GM12891 (cell line): Measurements from ENCODE around the gene TMEM8B.

Experiments
- POLR2A ChIP-seq: IDR thresholded peaks from 2 replicates; pipeline ENCODE4 v1.6.1; 2011; ENCODE audit warnings: low read depth, low read length, control low read depth
- POLR2AphosphoS5 ChIP-seq: IDR thresholded peaks from 2 replicates; pipeline ENCODE4 v1.6.1; 2011; ENCODE audit warnings: low read depth, low read length, control low read depth
- POU2F2 ChIP-seq: IDR thresholded peaks from 2 replicates; pipeline ENCODE4 v1.6.1; 2011; ENCODE audit warnings: low read depth, mild to moderate bottlenecking, control low read depth, low read length, moderate library complexity
- SPI1 ChIP-seq: IDR thresholded peaks from 2 replicates; pipeline ENCODE4 v1.6.1; 2011; ENCODE audit warnings: low read depth, low read length, control low read depth
- TAF1 ChIP-seq: IDR thresholded peaks from 2 replicates; pipeline ENCODE4 v1.6.1; 2011; ENCODE audit warnings: low read depth, low read length, control low read depth

DNA sequence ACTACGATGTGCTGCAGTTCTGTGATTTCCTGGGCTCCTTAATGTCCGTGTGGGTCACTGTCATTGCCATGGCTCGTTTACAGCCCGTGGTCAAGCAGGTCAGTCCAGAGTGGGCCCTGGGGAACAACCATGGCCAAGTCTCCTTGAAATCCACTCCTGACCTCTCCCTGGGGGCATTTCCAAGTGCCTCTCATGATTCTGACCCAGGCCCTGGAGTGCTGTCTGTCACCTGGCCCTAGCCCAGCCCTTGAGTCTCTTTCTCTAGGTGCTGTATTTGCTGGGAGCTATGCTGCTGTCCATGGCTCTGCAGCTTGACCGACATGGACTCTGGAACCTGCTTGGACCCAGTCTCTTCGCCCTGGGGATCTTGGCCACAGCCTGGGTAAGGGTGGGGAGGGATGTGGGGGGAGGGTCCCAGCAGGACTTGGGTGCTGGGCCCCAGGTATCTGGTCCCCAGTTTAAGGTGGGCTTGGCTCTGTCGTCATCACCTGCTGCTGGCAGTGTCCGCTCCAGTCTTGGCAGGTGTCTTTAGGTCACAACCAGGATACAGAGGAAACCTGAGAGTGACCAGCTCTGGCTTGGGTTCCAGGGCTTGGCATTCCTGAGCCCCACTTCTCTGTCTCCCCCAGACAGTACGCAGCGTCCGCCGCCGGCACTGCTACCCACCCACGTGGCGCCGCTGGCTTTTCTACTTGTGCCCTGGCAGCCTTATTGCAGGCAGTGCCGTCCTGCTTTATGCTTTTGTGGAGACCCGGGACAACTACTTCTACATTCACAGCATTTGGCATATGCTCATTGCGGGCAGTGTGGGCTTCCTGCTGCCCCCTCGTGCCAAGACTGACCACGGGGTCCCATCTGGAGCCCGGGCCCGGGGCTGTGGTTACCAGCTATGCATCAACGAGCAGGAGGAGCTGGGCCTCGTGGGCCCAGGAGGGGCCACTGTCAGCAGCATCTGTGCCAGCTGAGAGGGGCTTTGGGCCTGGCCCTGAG is 24.1 kb downstream of the TMEM8B start:
- TF ChIP-seq POLR2A (no peak), TAF1 (no peak), POLR2AphosphoS5 (no peak), SPI1 (no peak), POU2F2 (no peak)
